H1 (cell line): ENCODE measurements around the gene PLCB3. TPM values are rescaled to one million over a fixed set of nuclear protein-coding genes. Genes with fewer than 3 reads are reported as not detected.

Experiments
- ATF2 ChIP-seq: IDR thresholded peaks from 2 replicates; pipeline ENCODE4 v1.6.1; 2012; ENCODE audit warnings: low read length, inconsistent platforms
- BACH1 ChIP-seq: IDR thresholded peaks from 2 replicates; pipeline ENCODE4 v1.6.1; 2012; ENCODE audit warnings: low read length, improper control_type of control experiment
- BCL11A ChIP-seq, 2 experiments: IDR thresholded peaks; one replicate each; pipeline ENCODE4 v1.6.1; 2011; ENCODE audit warnings: low read depth in 2 of 2, low read length in 2 of 2, mild to moderate bottlenecking in 2 of 2
- CBX5 ChIP-seq: fragments of 300-800, 300-1000 bp; sonication (generic); IDR thresholded peaks from 2 replicates; pipeline ENCODE4 v1.7.1; 2016; ENCODE audit warnings: antibody characterized with exemption, low read length, low read depth
- CBX8 ChIP-seq: fragments of 300-800, 300-1000 bp; sonication (generic); IDR thresholded peaks from 2 replicates; pipeline ENCODE4 v1.7.1; 2016; ENCODE audit warnings: low read depth, low read length, borderline replicate concordance
- CHD1 ChIP-seq: IDR thresholded peaks from 2 replicates; pipeline ENCODE4 v1.6.1; 2012; ENCODE audit warnings: low read depth, low read length, improper control_type of control experiment
- CTBP2 ChIP-seq: IDR thresholded peaks from 2 replicates; pipeline ENCODE4 v1.7.0; 2011; ENCODE audit warnings: borderline replicate concordance, mild to moderate bottlenecking, moderate library complexity, mixed read lengths, low read length; ENCODE audit not compliant: insufficient read depth, insufficient read length
- FOSL1 ChIP-seq: IDR thresholded peaks from 2 replicates; pipeline ENCODE4 v1.6.1; 2011; ENCODE audit warnings: mild to moderate bottlenecking, low read depth, low read length, moderate library complexity; ENCODE audit not compliant: insufficient read depth
- GABPA ChIP-seq: IDR thresholded peaks from 2 replicates; pipeline ENCODE4 v1.6.1; 2011; ENCODE audit warnings: mild to moderate bottlenecking, low read length, moderate library complexity, borderline replicate concordance; ENCODE audit not compliant: insufficient read depth
- GTF2F1 ChIP-seq: IDR thresholded peaks from 2 replicates; pipeline ENCODE4 v1.6.1; 2012; ENCODE audit warnings: low read depth, low read length, improper control_type of control experiment, borderline replicate concordance
- JUND ChIP-seq: IDR thresholded peaks from 2 replicates; pipeline ENCODE4 v1.6.1; 2011; ENCODE audit warnings: mild to moderate bottlenecking, improper control_type of control experiment, low read length
- KDM1A ChIP-seq: fragments of 200-600, 300-600 bp; sonication (generic); IDR thresholded peaks from 2 replicates; pipeline ENCODE4 v1.7.1; 2016; ENCODE audit warnings: mild to moderate bottlenecking, low read length, borderline replicate concordance
- POLR2A ChIP-seq, 2 experiments: IDR thresholded peaks; 1 replicate in 1 of 2; 2 replicates in 1 of 2; pipeline ENCODE4 v1.6.1; 2011; ENCODE audit warnings: low read depth in 2 of 2, low read length in 2 of 2, mild to moderate bottlenecking in 2 of 2; ENCODE audit errors: control extremely low read depth in 1 of 2
- RBBP5 ChIP-seq: IDR thresholded peaks from 2 replicates; pipeline ENCODE4 v1.7.1; 2012; ENCODE audit warnings: low read depth, mild to moderate bottlenecking, inconsistent platforms, low read length, moderate library complexity, borderline replicate concordance
- RFX5 ChIP-seq: IDR thresholded peaks from 2 replicates; pipeline ENCODE4 v1.6.1; 2011; ENCODE audit warnings: low read depth, low read length, improper control_type of control experiment, borderline replicate concordance
- RXRA ChIP-seq: IDR thresholded peaks from 2 replicates; pipeline ENCODE4 v1.6.1; 2011; ENCODE audit warnings: low read depth, mild to moderate bottlenecking, low read length, moderate library complexity; ENCODE audit not compliant: insufficient read depth
- SIRT6 ChIP-seq: IDR thresholded peaks from one replicate; pipeline ENCODE4 v1.7.1; 2012; ENCODE audit warnings: low read length, inconsistent platforms
- SIX5 ChIP-seq: IDR thresholded peaks from 2 replicates; pipeline ENCODE4 v1.6.1; 2011; ENCODE audit warnings: mild to moderate bottlenecking, low read depth, low read length
- SP2 ChIP-seq: IDR thresholded peaks from 2 replicates; pipeline ENCODE4 v1.6.1; 2012; ENCODE audit warnings: mild to moderate bottlenecking, low read length, inconsistent platforms
- SP4 ChIP-seq: IDR thresholded peaks from 2 replicates; pipeline ENCODE4 v1.6.1; 2012; ENCODE audit warnings: low read length, inconsistent platforms
- SRF ChIP-seq: IDR thresholded peaks from 2 replicates; pipeline ENCODE4 v1.6.1; 2011; ENCODE audit warnings: mild to moderate bottlenecking, low read depth, low read length, moderate library complexity
- SUZ12 ChIP-seq: fragments of 200-600 bp; sonication (generic); IDR thresholded peaks from 2 replicates; pipeline ENCODE4 v1.6.1; 2012; ENCODE audit warnings: mild to moderate bottlenecking, inconsistent platforms, low read length, moderate library complexity, mixed read lengths
- TEAD4 ChIP-seq: IDR thresholded peaks from 2 replicates; pipeline ENCODE4 v1.6.1; 2012; ENCODE audit warnings: low read depth, low read length, inconsistent platforms, mixed read lengths
- polyA plus RNA-seq, 7 experiments: library from polyadenylated mRNA; depleted of rRNA in 3 of 7; stranded (reverse) in 5 of 7; unstranded in 2 of 7; fragments of >200 nt in 5 of 7; fragments of 200-250 nt in 2 of 7; gene quantifications; 1 replicate in 5 of 7; 2 replicates in 1 of 7; 4 replicates in 1 of 7; pipeline versions ENCODE4 v1.2.1 to v1.2.3, GENCODE V29; 2011 to 2013; ENCODE audit warnings: missing spikeins in 2 of 7, mixed read lengths in 2 of 7
- total RNA-seq: library from RNA; stranded (reverse); fragmentation: NEBNext Ultra II Directional; extraction: Animal tissue kit (Norgen Biotek cat#: 25700); gene quantifications from 2 replicates; pipeline ENCODE4 v1.2.1, GENCODE V29; 2021
- TF ChIP-seq, protein P1 (sequence below): IDR thresholded peaks from 2 replicates; pipeline ENCODE4 v1.6.1; 2012; ENCODE audit warnings: inconsistent platforms

The PLCB3 gene
- total and polyA plus RNA-seq, 2 of the 8 experiments (the other 6 are each of a cell fraction or from before 2014, with no cell fraction given) = 47.2 to 104 TPM

- TF ChIP-seq CHD1 (no peak), GABPA (no peak), SIX5 (no peak), BCL11A (IDR thresholded peaks at IDR 0.05; ENCODE audit: low read depth in 2 of 2, low read length in 2 of 2) (no peak), TEAD4 (no peak), RFX5 (no peak; the same call in 1 of the 2 replicates), CTBP2 (no peak), RBBP5 (no peak), RXRA (no peak), FOSL1 (no peak), KDM1A (no peak), SRF (no peak), BACH1 (0 out of 2 replicates have a peak, but pooled peaks have one; percentile 33), SP4 (0 out of 2 replicates have a peak, but pooled peaks have one; percentile 23), POLR2A (IDR thresholded peaks at IDR 0.05; ENCODE audit: control extremely low read depth in 1 of 2, low read depth in 2 of 2, low read length in 2 of 2) (peak in 1 of 2 experiments; percentile 63; a peak in 1 of 3 replicates), GTF2F1 (no peak), SUZ12 (no peak), CBX8 (no peak), JUND (no peak), SP2 (no peak), SIRT6 (no peak), ATF2 (no peak), CBX5 (no peak)
- TF ChIP-seq, protein P1, sequence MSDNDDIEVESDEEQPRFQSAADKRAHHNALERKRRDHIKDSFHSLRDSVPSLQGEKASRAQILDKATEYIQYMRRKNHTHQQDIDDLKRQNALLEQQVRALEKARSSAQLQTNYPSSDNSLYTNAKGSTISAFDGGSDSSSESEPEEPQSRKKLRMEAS = no peak
These were observed 21.0 kb upstream of the PLCB3 start, which contains the start of gene DNAJC4 (continued) for GRCh38 chr11:64230171-64230984.
